Daoy (cell line): Measurements from ENCODE around the gene TENM4. TPM values are rescaled to one million over a fixed set of nuclear protein-coding genes. Genes with fewer than 3 reads are reported as not detected.

ENCODE experiments used
- DNase-seq: peaks from one replicate; pipeline ENCODE4 v3.0.0-alpha.2; 2015; ENCODE audit warnings: low read depth
- total RNA-seq: library from RNA; depleted of rRNA; stranded (reverse); fragments of >200 nt; shearing (Covaris generic); gene quantifications from 2 replicates; pipeline ENCODE4 v1.2.3, GENCODE V29; 2014

Gene TENM4
- total RNA-seq, 1 experiment from 2014 or later, result 13.6 TPM

DNA sequence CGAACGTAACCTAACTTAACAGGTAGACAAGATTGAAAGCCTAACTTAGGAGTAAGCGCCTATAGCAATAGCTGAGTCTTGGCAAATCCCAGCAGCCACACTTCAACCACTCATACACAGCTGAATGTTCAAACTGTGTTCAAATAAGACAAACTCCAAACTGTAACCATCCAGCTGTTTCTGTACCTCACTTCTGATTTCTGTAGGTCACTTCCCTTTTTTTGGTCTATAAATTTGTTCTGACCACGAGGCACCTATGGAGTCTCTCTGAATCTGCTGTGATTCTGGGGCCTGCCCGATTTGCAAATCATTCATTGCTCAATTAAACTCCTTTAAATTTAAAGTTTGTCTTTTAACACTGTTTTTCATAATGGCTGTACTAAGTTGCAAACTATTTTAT, 8.2 kb upstream of the TENM4 start:
- DNase-seq, result no peak

GRCh38 chr11:79447038-79447786, 6.4 kb upstream of the TENM4 start:
- no peak for DNase-seq

GRCh38 chr11:79444923-79445322, 4.1 kb upstream of the TENM4 start:
- no peak for DNase-seq

GRCh38 chr11:79441461-79441875, 638 bp upstream of the TENM4 start:
- DNase-seq, result peak; percentile 21

GRCh38 chr11:79439886-79440570, 802 bp downstream of the TENM4 start:
- no peak for DNase-seq

GRCh38 chr11:79439410-79439885, 1.4 kb downstream of the TENM4 start:
- DNase-seq, result peak; percentile 55

DNA sequence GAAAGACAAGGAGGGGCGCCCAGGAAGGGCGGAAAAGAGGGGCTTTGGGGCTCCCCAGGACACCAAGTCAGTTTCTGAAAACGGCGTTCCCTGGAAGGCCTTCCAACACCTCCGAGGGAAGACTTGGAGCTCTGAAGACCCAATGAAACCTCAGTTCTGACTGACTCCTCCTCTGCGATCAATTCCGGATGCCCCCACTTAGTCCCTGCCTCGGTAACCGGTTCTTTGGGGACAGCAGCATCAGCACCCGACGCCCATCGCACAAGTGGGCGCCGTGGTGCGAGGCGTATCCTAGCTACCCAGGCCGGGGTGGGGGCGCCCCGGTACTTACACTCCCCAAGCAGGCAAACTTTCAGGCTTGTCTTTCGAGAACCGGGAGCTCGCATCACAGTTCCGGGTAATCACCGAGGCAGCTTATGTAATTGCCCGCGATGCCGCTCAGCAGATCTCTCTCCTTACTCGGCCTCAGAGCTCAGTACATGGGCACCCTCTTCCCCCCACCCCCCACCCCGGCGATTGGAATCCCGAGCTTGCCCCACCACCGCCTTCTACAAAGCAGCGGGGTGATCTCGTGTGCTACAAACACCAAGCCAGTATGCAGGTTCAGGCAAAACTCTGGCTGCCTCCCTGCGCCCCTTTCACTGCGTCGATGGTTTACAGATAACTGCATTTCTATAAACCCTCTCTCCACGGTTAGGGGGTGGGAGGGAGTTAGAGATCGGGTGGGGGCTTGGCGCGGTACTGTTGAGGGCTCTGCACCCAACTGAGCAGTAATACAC, 2.0 kb downstream of the TENM4 start:
- peak; percentile 56 for DNase-seq

DNA sequence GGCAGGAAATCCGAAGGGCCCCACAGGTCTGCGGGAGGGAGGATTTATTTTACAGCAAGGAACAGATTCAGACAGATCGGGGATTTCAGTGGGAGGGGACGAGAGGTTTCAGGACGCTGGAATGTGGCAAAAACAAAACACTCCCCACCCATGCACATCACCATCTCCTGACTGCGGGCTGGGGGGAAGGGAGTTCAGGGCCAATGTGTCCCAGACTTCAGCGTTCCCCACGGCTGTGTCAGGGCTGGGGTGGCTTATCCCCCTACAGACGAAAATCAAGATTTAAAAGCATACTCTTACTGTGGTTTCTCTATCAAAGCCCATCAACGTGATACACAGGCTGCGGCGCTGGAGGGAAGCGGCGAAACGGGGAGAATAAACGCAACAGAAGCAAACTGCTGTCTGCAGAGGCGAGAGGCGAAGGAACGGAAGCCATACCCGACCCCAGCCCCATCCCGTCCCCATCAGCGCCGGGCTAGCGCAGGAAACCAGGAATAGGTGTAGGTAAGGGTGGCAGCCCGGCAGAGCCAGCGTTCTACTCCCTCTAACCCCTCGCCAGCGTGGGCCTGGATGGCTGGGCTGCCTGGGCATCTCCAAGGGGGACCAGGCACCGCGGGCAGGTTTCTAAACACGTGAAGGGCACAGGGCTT, 2.7 kb downstream of the TENM4 start:
- peak; percentile 78 for DNase-seq

GRCh38 chr11:79437278-79437980, 3.4 kb downstream of the TENM4 start:
- DNase-seq, result peak; percentile 79

DNA sequence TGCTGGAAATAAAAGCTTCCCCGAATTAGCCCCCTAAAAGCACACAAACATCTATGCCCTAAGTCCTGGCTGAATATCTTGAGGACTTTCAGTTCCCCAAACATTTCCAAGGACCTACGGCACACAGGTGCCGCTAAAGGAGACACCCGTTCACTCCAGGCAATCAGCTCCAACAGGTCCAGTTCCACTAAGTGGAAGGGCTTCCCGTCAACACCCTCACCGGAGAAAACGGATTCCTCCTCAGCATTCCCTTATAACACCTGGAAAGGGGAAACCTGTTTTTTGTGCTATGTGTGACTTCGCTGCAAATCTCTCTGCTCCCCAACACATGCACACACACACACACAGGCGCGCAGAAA, 3.9 kb downstream of the TENM4 start:
- DNase-seq, result no peak

DNA sequence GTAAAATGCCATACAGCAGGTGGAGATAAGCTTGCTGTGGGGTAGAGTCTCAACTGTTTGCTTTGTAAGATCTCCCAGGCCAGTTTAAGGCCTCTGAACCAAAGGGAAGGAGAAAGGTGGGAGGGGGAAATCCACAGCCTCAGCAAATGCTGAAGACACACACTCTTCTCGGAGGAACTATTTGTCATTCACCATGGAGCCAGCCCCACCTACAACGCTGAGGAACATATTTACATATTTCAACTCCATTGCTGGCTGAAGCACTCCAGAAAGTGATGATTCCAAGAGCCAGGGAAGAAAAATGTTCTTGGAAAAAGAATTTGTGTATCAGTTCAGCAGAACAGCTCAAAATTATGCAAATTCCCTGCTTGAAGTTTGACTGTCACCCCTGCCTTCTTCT, 6.5 kb downstream of the TENM4 start:
- DNase-seq, result peak; percentile 19

DNA sequence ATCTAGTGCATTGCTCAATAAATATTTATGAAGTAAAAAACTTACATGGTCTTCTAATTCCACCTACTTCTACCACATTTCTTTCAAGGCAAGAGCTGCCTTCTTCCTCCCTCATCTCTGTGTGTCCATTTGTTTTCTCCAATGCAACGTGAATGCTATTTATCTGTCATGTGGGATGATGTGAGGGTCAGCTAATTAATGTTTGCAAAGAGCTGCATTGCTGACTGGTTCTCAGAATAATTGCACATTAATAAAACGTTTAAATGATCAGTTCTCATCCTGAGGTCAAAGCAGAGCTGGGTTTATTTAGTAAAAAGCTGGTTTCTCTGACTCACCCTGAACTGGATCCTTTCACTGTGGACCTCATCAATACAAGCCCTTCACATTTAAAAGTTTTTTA, 8.7 kb downstream of the TENM4 start:
- DNase-seq, result no peak

GRCh38 chr11:79431535-79431934, 9.3 kb downstream of the TENM4 start:
- peak; percentile 86 for DNase-seq

DNA sequence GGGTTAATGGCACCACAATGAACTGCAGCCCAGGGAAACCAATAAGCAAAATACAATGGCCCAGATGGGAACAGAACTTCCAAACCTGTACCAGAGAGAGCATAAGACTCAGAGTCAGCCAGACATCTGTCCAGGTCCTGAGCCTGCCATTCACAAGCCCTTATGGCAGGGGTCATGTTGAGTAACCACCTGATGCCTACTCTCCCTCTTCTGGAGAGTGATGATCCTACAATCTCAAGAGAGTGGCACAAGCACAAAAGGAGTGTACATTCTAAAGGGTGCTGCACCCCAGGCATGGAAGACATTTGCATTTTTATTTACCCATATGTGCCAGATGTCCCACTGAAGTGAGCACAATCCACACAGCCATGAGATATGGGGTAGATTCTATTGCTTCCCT, 10.6 kb downstream of the TENM4 start:
- no peak for DNase-seq

GRCh38 chr11:79428406-79428805, 12.4 kb downstream of the TENM4 start:
- DNase-seq, result peak; percentile 43

GRCh38 chr11:79427611-79428327, 13.1 kb downstream of the TENM4 start:
- DNase-seq, result no peak

GRCh38 chr11:79427126-79427525, 13.7 kb downstream of the TENM4 start:
- DNase-seq, result no peak

GRCh38 chr11:79425463-79425862, 15.4 kb downstream of the TENM4 start:
- DNase-seq, result no peak

DNA sequence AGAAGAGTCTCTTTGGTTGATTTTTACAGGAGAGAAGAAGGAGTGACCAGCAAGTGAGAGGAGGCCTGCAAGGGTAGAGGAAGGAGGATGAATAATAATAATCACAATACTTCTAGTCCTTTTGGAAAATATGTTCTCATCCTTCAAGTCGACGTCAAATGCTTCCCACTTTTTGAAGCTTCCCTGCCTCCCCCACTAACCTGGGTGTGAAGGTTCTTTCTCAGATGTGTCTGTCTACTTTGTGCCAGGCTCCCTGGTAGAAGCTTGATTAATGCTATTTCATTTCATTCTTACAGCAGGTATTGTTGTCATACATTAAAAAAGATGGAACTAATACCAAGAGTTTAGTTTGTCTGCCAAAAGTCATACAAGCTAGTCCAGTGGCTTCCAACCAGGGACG, 17.1 kb downstream of the TENM4 start:
- DNase-seq, result no peak

- no peak for DNase-seq
Observed at GRCh38 chr11:79422866-79423265, 18.0 kb downstream of the TENM4 start.

DNA sequence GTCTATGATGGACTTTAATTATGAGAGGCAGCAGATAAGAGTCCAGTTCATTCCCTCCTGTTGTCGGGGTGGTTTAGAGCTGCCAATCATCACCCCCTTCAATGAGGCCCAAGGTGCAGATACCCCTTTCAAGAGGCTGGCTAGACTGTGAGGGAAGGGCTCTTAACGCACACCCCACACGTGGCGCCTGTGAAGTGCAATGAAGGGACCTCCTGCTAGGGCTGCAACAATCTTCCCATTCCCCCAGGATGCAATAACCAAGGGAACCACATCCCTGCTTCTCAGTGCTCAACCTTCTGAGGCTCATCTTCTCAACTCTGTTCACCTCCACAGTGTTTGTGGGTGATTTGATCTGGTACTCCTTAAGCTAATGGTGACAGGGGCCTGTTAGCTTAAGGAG, 19.0 kb downstream of the TENM4 start:
- no peak for DNase-seq
